Activated naive CD8-positive, alpha-beta T cell treated with anti-CD3 and anti-CD28 coated beads, Interleukin-2, amount 10 ng/mL, durations not matched to agents 7 days and 5 days (primary cell): ENCODE measurements around the gene GABRG3. TPM values are rescaled to one million over a fixed set of nuclear protein-coding genes. Genes with fewer than 3 reads are reported as not detected.
"Not testable (repeated sequence)": the region's sequence is repeated elsewhere in the genome, so short reads cannot be mapped to it uniquely, and the experiment has no call there.

Experiments used
- ATAC-seq: fragments of 150-1000 bp; cut with Tn5 transposase; one replicate; pipeline ENCODE4 v1.10.0; 2021; ENCODE audit warnings: low read depth, moderate library complexity
- POLR2A ChIA-PET: fragments of 350-600 bp; sonication (Branson Sonifier 250); formaldehyde crosslinking; loops from one replicate; lab custom pipeline; 2021; ENCODE audit warnings: antibody characterized with exemption; lab: Charles Lee
- DNase-seq: peaks from one replicate; pipeline ENCODE4 v3.0.0; 2021
- H3K27ac Mint-ChIP-seq: one replicate; pipeline ENCODE4 v1.8.0; 2022; ENCODE audit warnings: mild to moderate bottlenecking, mixed read lengths
- H3K27me3 Mint-ChIP-seq: one replicate; pipeline ENCODE4 v1.8.0; 2022; ENCODE audit warnings: mild to moderate bottlenecking, moderate library complexity, mixed read lengths
- H3K36me3 Mint-ChIP-seq: one replicate; pipeline ENCODE4 v1.8.0; 2021; ENCODE audit warnings: mild to moderate bottlenecking, mixed read lengths
- H3K4me1 Mint-ChIP-seq: one replicate; pipeline ENCODE4 v1.8.0; 2021; ENCODE audit warnings: mixed read lengths
- H3K4me3 Mint-ChIP-seq: one replicate; pipeline ENCODE4 v1.8.0; 2022; ENCODE audit warnings: mild to moderate bottlenecking, moderate library complexity, mixed read lengths
- H3K9me3 Mint-ChIP-seq: one replicate; pipeline ENCODE4 v1.8.0; 2021; ENCODE audit warnings: mixed read lengths
- total RNA-seq, 2 experiments: library from RNA; stranded (reverse); gene quantifications; one replicate each; pipeline ENCODE4 v1.2.3, GENCODE V29; 2021

Gene GABRG3
- total RNA-seq, 2 experiments from 2014 or later: not detected

- Mint-ChIP-seq H3K27me3 (no peaks in the 10 kb centered on the region), H3K36me3 (no peaks in the 10 kb centered on the region), H3K27ac (no peak overlapping the region), H3K9me3 (peaks cover 17% of the 10 kb centered on the region), H3K4me3 (no peak overlapping the region), H3K4me1 (no peaks in the 10 kb centered on the region)
- DNase-seq (no peak), ATAC-seq (no peak)
- POLR2A ChIA-PET: no interaction called here
Measured at GRCh38 chr15:27165590-27165989, 194.6 kb downstream of the GABRG3 start.

- no peak for DNase-seq
- ATAC-seq: no peak
- H3K36me3 Mint-ChIP-seq: no peaks in the 10 kb centered on the region
- H3K27me3 Mint-ChIP-seq: no peaks in the 10 kb centered on the region
- no peak overlapping the region for H3K4me3 Mint-ChIP-seq
- H3K4me1 Mint-ChIP-seq: no peaks in the 10 kb centered on the region
- peaks cover 17% of the 10 kb centered on the region for H3K9me3 Mint-ChIP-seq
- POLR2A ChIA-PET: no interaction called here
- H3K27ac Mint-ChIP-seq: no peak overlapping the region
Measured at GRCh38 chr15:27166917-27167316, 195.9 kb downstream of the GABRG3 start.

GRCh38 chr15:27167738-27168137 is 196.8 kb downstream of the GABRG3 start:
- Mint-ChIP-seq H3K36me3 (no peaks in the 10 kb centered on the region), H3K27ac (no peak overlapping the region), H3K9me3 (peaks cover 14% of the 10 kb centered on the region), H3K4me1 (no peaks in the 10 kb centered on the region), H3K27me3 (no peaks in the 10 kb centered on the region), H3K4me3 (no peak overlapping the region)
- DNase-seq (no peak), ATAC-seq (no peak)
- POLR2A ChIA-PET: no interaction called here

GRCh38 chr15:27170851-27171250 is 199.9 kb downstream of the GABRG3 start:
- Mint-ChIP-seq H3K9me3 (peaks cover 6% of the 10 kb centered on the region), H3K4me3 (no peak overlapping the region), H3K4me1 (no peaks in the 10 kb centered on the region), H3K27ac (no peak overlapping the region), H3K27me3 (no peaks in the 10 kb centered on the region), H3K36me3 (no peaks in the 10 kb centered on the region)
- no peak for DNase-seq
- no peak for ATAC-seq
- POLR2A ChIA-PET: no interaction called here

GRCh38 chr15:27172821-27173220 is 201.8 kb downstream of the GABRG3 start:
- no peaks in the 10 kb centered on the region for H3K27me3 Mint-ChIP-seq

GRCh38 chr15:27175472-27176153 is 204.6 kb downstream of the GABRG3 start:
- DNase-seq (no peak), ATAC-seq (no peak)
- Mint-ChIP-seq H3K9me3 (peaks cover 18% of the 10 kb centered on the region), H3K36me3 (no peaks in the 10 kb centered on the region), H3K4me1 (no peaks in the 10 kb centered on the region), H3K4me3 (no peak overlapping the region), H3K27me3 (no peaks in the 10 kb centered on the region), H3K27ac (no peak overlapping the region)
- POLR2A ChIA-PET: no interaction called here

More at GRCh38 chr15:27172821-27173220, 201.8 kb downstream of the GABRG3 start:
- DNase-seq: no peak
- no peaks in the 10 kb centered on the region for H3K4me1 Mint-ChIP-seq
- H3K27ac Mint-ChIP-seq: no peak overlapping the region
- H3K36me3 Mint-ChIP-seq: no peaks in the 10 kb centered on the region
- H3K4me3 Mint-ChIP-seq: no peak overlapping the region
- peaks cover 12% of the 10 kb centered on the region for H3K9me3 Mint-ChIP-seq
- POLR2A ChIA-PET: no interaction called here
- no peak for ATAC-seq

GRCh38 chr15:27176785-27177406 is 205.9 kb downstream of the GABRG3 start:
- POLR2A ChIA-PET: no interaction called here
- H3K9me3 Mint-ChIP-seq: peaks cover 19% of the 10 kb centered on the region
- H3K36me3 Mint-ChIP-seq: no peaks in the 10 kb centered on the region
- DNase-seq: no peak
- no peaks in the 10 kb centered on the region for H3K4me1 Mint-ChIP-seq
- no peak for ATAC-seq
- H3K27me3 Mint-ChIP-seq: no peaks in the 10 kb centered on the region
- H3K4me3 Mint-ChIP-seq: no peak overlapping the region
- H3K27ac Mint-ChIP-seq: no peak overlapping the region

- Mint-ChIP-seq H3K9me3 (peaks cover 17% of the 10 kb centered on the region), H3K27ac (no peak overlapping the region), H3K4me1 (no peaks in the 10 kb centered on the region), H3K4me3 (no peak overlapping the region), H3K27me3 (no peaks in the 10 kb centered on the region), H3K36me3 (no peaks in the 10 kb centered on the region)
- POLR2A ChIA-PET: no interaction called here
- ATAC-seq (no peak), DNase-seq (no peak)
Measured at GRCh38 chr15:27179789-27180188, 208.8 kb downstream of the GABRG3 start.

GRCh38 chr15:27182561-27183110 is 211.7 kb downstream of the GABRG3 start:
- ATAC-seq: no peak
- DNase-seq: no peak
- H3K36me3 Mint-ChIP-seq: no peaks in the 10 kb centered on the region
- H3K4me1 Mint-ChIP-seq: no peaks in the 10 kb centered on the region
- POLR2A ChIA-PET: no interaction called here
- no peaks in the 10 kb centered on the region for H3K27me3 Mint-ChIP-seq
- H3K4me3 Mint-ChIP-seq: no peak overlapping the region
- no peak overlapping the region for H3K27ac Mint-ChIP-seq
- H3K9me3 Mint-ChIP-seq: peaks cover 13% of the 10 kb centered on the region

- H3K36me3 Mint-ChIP-seq: no peaks in the 10 kb centered on the region
- no peaks in the 10 kb centered on the region for H3K4me1 Mint-ChIP-seq
- DNase-seq (no peak), ATAC-seq (no peak)
- no peak overlapping the region for H3K27ac Mint-ChIP-seq
- no peak overlapping the region for H3K4me3 Mint-ChIP-seq
- peaks cover 13% of the 10 kb centered on the region for H3K9me3 Mint-ChIP-seq
- H3K27me3 Mint-ChIP-seq: no peaks in the 10 kb centered on the region
- POLR2A ChIA-PET: no interaction called here
Measured at GRCh38 chr15:27183201-27183600, 212.2 kb downstream of the GABRG3 start.

- DNase-seq, H3K27ac Mint-ChIP-seq, H3K36me3 Mint-ChIP-seq, H3K4me3 Mint-ChIP-seq, H3K27me3 Mint-ChIP-seq, ATAC-seq, H3K4me1 Mint-ChIP-seq, POLR2A ChIA-PET: not testable (repeated sequence)
- H3K9me3 Mint-ChIP-seq: peaks cover 13% of the 10 kb centered on the region
Measured at GRCh38 chr15:27191515-27191914, 220.5 kb downstream of the GABRG3 start.

- no peaks in the 10 kb centered on the region for H3K27me3 Mint-ChIP-seq
- no peaks in the 10 kb centered on the region for H3K36me3 Mint-ChIP-seq
- DNase-seq (no peak), ATAC-seq (no peak)
- H3K27ac Mint-ChIP-seq: no peak overlapping the region
- no peak overlapping the region for H3K4me3 Mint-ChIP-seq
- H3K9me3 Mint-ChIP-seq: peaks cover 10% of the 10 kb centered on the region
- H3K4me1 Mint-ChIP-seq: no peaks in the 10 kb centered on the region
- POLR2A ChIA-PET: no interaction called here
Measured at GRCh38 chr15:27196691-27197090, 225.7 kb downstream of the GABRG3 start.

- no peaks in the 10 kb centered on the region for H3K27me3 Mint-ChIP-seq
- no peak for DNase-seq
- POLR2A ChIA-PET: no interaction called here
- peaks cover 14% of the 10 kb centered on the region for H3K9me3 Mint-ChIP-seq
- no peaks in the 10 kb centered on the region for H3K36me3 Mint-ChIP-seq
- no peak for ATAC-seq
- H3K4me3 Mint-ChIP-seq: no peak overlapping the region
- no peaks in the 10 kb centered on the region for H3K4me1 Mint-ChIP-seq
- H3K27ac Mint-ChIP-seq: no peak overlapping the region
Measured at GRCh38 chr15:27201425-27201824, 230.4 kb downstream of the GABRG3 start.

GRCh38 chr15:27210176-27210575 is 239.2 kb downstream of the GABRG3 start:
- POLR2A ChIA-PET: no interaction called here
- H3K4me1 Mint-ChIP-seq: no peaks in the 10 kb centered on the region
- no peaks in the 10 kb centered on the region for H3K36me3 Mint-ChIP-seq
- H3K4me3 Mint-ChIP-seq: no peak overlapping the region
- ATAC-seq (no peak), DNase-seq (no peak)
- no peaks in the 10 kb centered on the region for H3K27me3 Mint-ChIP-seq
- no peak overlapping the region for H3K27ac Mint-ChIP-seq
- peaks cover 10% of the 10 kb centered on the region for H3K9me3 Mint-ChIP-seq
